GM18519 (cell line): Measurements from ENCODE around the gene HCN2.
"Not testable (repeated sequence)": the region's sequence is repeated elsewhere in the genome, so short reads cannot be mapped to it uniquely, and the experiment has no call there.

Source experiments
- ATAC-seq: cut with Tn5 transposase; IDR thresholded peaks from one replicate; pipeline ENCODE4 v1.9.1; 2021; ENCODE audit warnings: mild to moderate bottlenecking, moderate library complexity; ENCODE audit not compliant: unreplicated experiment, low FRiP score

HCN2 gene

DNA sequence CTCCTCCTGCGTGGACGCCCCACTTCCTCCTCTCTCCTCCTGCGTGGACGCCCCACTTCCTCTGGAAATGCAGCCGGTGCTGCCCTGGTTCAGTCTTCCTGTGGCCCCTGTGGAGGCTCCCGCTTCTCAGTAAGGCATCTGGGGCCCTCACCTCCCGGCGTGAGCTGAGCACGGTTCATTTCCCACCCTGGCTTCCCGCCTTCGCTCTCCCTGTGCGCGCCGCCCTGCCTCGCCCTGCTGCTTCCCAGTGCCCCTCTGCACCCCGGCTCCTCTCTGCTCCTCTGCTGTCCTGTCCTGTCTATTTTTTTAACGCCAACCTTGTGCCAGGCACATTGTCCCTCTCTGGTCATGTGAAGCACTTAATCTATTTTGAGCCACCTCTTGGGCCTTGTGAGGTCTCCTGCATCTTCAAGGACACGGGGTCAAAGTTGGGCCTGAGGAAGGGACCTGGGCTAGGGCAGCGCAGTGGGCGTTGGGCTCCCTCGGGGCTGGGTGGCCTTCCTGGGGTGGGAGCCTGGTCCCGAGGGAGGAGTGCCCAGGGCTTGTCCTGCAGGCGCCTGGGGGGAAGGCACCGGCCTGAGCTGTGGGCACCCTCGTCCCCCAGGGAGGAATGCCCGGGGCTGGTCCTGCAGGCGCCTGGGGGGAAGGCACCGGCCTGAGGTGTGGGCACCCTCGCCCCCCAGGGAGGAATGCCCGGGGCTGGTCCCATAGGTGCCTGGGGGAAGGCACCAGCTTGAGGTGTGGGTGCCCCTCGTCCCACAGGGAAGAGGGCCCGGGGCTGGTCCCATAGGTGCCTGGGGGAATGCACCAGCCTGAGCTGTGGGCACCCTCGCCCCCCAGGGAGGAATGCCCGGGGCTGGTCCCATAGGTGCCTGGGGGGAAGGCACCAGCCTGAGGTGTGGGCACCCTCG is 13.0 kb downstream of the HCN2 start:
- no peak for ATAC-seq

DNA sequence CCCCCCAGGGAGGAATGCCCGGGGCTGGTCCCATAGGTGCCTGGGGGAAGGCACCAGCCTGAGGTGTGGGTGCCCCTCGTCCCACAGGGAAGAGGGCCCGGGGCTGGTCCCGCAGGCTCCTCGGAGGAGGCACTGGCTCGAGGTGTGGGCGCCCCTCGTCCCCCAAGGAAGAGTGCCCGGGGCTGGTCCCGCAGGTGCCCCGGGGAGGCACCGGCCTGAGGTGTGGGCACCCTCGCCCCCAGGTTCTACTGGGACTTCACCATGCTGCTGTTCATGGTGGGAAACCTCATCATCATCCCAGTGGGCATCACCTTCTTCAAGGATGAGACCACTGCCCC is 13.6 kb downstream of the HCN2 start:
- not testable (repeated sequence) for ATAC-seq

DNA sequence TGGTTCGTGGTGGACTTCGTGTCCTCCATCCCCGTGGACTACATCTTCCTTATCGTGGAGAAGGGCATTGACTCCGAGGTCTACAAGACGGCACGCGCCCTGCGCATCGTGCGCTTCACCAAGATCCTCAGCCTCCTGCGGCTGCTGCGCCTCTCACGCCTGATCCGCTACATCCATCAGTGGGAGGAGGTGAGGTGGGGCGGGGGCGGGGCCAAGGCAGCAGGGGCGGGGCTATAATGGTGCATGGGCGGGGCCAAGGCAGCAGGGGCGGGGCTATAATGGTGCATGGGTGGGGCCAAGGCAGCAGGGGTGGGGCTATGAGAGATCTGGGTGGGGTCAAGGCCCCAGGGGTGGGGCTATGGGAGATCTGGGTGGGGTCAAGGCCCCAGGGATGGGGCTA is 14.1 kb downstream of the HCN2 start:
- not testable (repeated sequence) for ATAC-seq

DNA sequence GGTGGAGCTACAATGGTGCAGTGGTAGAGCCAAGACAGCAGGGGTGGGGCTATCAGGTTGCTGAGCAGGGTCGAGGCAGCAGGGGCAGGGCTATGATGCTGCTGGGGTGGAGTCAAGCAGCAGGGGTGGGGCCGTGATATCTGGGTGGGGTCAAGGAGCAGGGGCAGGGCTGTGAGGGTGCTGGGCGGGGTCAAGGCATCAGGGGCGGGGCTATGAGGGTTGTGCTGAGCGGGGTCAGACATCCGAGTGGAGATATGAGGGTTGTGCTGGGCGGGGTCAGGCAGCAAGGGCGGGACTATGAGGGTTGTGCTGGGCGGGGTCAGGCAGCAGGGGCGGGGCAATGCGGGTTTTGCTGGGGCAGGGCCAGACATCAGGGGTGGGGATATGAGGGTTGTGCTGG is 14.7 kb downstream of the HCN2 start:
- ATAC-seq = no peak

DNA sequence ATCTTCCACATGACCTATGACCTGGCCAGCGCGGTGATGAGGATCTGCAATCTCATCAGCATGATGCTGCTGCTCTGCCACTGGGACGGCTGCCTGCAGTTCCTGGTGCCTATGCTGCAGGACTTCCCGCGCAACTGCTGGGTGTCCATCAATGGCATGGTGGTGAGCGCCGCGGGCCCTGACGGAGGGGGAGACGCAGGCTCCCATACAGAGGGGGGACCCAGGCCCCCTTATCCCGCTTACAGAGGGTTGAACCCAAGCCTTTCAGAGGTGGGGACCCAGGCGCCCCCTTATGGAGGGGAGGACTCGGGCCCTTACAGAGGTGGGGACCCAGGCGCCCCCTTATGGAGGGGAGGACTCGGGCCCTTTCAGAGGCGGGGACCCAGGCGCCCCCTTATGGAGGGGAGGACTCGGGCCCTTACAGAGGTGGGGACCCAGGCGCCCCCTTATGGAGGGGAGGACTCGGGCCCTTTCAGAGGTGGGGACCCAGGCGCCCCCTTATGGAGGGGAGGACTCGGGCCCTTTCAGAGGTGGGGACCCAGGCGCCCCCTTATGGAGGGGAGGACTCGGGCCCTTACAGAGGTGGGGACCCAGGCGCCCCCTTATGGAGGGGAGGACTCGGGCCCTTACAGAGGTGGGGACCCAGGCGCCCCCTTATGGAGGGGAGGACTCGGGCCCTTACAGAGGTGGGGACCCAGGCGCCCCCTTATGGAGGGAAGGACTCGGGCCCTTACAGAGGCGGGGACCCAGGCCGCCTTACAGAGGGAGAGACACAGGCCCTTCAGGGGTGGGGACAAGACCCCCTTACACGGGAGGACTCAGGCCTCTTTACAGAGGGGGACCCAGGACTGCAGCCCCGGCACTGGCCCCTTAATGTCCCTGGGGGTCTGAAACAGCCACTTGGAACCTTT is 15.6 kb downstream of the HCN2 start:
- ATAC-seq = not testable (repeated sequence)

DNA sequence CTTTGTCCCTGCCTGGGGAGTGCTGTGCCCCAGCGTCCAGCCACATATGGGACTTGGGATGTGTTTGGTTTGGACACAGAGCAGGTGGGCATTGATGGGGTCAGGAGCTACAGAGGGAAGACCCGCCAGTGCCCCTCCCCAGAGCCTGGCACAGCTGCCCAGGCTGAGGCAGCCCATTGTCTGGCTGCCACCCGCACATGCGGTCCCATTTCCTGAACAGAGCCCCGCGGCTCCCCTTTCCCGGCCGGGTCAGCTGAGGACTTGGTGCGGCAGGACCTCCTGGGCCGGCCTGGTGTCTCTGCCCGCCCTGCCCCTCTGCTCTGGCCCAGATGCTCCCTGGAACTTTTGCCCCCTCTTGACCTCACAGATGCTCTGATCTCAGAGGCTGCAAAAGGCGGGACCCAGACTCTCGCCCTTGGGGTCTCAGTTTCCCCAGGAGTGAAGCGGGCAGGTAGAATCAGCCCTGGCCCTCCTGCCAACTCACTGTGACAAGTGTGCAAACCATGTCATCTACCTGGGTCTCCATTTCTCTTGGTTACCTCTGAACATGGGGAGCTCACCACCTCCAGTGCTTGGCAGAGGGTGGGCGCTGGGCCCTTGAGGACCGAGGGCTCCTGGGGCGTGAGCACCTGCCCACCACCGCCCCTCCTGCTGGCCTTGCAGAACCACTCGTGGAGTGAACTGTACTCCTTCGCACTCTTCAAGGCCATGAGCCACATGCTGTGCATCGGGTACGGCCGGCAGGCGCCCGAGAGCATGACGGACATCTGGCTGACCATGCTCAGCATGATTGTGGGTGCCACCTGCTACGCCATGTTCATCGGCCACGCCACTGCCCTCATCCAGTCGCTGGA is 17.8 kb downstream of the HCN2 start:
- no peak for ATAC-seq

DNA sequence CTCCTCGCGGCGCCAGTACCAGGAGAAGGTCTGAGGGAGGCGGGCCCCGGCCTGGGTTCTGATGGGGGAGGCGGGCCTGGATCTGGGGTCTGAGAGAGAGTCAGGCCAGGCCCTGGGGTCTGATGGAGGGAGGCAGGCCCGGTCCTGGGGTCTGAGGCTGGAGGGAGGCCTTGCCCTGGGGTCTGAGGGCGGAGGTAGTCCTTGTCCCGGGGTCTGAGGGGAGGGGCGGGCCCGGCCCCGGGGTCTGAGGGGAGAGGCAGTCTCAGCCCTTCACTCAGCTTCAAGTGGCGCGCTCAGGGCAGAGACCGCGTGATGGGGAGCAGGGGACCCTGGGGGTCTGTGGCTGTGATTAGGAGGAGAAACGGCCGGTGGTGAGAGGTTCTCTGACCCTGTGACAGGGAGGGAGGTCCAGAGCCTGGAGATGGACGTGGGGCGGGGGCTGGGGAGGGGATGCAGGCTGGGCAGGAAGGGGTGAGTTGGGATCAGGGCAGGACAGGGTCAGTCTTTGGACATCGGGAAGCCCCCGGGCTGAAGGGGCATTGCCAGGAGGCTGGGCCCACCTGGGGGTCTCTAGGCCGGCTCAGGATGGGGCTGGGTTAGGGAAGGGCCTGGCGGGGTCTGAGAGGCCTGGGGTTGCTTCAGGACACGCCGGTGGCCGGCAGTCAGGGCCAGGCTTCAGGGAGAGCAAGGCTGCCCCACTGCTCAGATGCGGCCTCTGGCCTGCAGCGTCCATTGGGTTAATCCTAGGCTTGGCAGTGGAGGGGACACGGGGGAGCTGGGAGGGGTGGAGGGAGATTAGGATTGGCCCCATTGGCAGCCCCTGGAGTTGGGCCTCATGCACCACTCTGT is 18.7 kb downstream of the HCN2 start:
- no peak for ATAC-seq

DNA sequence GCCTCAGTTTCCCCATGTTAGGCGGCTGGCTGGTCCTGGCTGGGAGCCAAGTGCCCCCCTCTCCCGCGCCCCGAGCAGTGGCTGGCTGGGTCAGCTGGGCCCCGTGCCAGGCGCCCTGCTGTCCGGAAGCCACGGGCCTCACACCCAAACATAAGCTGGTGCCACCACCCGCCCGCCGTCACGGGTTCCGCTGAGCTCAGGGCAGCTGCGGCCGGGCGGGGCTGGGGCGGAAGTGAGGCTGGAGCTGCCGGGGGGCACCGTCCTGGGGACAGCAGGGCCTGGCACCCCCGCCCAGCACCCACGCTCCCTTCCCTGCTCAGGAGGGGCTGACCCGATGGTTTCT is 19.3 kb downstream of the HCN2 start:
- no peak for ATAC-seq

DNA sequence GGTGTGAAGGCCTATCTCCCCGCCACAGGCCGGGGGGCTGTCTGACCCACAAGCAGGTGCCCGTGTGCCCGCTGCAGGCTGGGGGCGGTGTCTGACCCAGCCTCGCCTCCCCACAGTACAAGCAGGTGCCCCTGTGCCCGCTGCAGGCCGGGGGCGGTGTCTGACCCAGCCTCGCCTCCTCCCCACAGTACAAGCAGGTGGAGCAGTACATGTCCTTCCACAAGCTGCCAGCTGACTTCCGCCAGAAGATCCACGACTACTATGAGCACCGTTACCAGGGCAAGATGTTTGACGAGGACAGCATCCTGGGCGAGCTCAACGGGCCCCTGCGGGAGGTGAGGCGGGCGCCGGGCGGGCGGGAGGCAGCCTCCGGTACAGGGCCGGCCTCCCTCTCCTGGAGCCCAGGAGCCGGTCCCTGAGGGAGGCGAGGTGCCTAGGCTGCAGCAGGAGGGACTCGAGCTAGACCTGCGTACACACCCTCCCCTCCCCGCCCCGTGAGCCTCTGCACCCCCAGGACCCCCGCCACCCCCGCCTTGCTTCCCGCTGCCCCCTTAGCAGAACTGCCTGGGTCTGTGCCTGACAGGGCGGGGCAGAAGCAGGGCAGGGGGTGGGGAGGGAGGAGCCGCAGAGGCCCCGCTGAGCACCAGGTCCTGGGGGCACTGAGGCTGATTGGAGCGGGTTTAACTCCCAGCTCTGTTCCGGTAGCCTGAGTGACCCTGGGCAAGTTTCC is 20.6 kb downstream of the HCN2 start:
- ATAC-seq = no peak

DNA sequence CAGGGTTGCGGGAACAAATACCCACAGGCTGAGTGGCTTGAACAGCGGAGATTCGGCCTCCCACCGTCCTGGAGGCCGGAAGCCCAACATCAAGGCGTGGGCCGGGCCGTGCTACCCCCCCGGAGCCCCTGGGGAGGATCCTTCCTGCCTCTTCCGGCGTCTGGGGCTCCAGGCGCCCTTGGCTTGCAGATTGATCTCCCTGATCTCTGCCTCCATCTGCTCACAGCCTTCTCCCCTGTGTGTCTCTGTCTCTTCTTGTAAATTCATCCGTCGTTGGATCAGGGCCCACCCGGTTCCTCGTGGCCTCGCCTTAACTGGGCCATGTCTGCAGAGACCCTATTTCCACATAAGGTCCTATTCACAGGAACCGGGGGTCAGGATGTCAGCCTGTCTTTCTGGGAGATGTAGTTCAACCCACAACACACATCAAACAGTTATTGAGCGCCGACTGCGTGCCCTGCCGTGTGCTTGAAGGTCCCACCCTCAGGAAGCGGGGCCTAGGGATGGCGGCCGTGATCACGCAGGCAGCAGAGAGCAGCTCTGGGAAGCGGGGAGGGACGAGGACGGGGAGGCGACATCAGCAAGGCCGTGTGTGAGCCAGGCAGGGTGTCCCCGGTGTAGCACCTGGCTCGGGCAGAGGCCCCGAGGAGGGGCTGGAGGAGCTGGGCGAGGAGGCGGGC is 21.3 kb downstream of the HCN2 start:
- ATAC-seq = no peak

DNA sequence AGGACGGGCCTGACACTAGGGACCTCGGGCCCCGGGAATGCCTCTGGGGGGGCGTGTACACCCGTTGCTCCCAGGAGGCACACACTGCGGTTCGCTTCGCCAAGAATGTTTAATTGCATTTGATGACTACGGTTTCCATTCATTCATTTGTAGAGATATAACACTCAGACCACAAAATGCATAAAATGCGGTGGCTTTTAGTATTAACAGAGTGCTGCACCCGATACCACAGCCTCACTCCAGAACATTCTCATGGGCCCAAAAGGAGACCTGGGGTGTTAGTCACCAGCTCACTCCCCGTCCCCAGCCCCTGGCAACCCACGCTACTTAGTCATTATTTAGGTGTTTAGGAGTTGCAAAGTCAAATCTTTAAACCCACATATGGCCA is 21.8 kb downstream of the HCN2 start:
- no peak for ATAC-seq

DNA sequence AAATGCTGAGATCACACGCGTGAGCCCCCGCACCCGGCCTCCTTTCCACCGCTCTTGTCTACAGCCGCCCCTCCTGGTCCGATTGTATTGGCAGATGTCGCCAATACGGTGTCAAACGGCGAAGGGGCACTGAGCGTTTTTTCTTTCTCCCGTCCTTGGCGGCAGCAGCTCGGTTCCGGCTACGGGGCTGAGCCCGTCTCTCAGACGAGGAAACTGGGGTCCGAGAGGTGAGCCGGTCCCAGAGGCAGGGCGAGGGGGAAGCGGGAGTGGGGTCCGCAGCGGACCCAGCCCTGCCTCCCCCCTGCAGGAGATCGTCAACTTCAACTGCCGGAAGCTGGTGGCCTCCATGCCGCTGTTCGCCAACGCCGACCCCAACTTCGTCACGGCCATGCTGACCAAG is 23.3 kb downstream of the HCN2 start:
- no peak for ATAC-seq

DNA sequence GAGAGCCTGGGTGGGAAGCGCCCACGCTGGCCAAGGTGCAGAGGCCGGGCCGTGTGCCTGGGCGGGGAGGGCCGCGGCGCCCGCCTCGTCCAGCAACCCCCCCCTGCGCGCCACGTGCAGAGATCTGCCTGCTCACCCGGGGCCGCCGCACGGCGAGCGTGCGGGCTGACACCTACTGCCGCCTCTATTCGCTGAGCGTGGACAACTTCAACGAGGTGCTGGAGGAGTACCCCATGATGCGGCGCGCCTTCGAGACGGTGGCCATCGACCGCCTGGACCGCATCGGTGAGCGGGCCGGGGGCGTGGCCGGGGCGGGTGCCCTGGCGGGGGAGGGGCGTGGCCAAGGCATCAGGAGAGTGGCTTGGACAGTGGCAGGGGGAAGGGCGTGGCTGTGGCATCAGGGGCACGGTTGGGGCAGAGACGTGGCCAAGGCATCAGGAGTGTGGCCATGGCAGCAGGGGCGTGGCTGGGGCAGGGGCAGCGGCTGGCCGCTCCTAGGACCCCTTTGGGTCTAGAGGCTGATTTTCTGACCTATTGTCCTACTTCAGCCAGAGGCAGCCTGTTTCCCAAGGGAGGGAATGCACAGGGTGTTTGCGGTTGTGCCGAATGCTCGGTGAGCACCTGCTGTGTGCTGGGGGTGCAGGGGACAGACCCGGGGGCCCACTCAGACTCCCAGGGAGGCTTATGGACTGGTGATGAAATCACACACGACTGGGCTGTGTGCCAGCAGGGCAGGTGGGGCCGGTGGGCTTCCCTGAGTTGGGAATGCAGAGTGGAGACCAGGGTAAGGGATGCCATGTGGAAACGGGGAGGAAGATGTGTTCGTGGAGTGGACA is 24.3 kb downstream of the HCN2 start:
- no peak for ATAC-seq

DNA sequence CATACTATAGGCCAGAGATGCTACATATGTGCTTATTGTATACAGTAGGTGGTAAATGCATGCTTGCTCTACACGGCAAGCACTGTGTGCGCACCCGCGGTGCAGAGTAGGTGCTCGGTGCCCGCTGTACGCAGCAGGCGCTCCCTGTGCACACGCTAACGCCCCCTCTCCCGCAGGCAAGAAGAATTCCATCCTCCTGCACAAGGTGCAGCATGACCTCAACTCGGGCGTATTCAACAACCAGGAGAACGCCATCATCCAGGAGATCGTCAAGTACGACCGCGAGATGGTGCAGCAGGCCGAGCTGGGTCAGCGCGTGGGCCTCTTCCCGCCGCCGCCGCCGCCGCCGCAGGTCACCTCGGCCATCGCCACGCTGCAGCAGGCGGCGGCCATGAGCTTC is 25.9 kb downstream of the HCN2 start:
- no peak for ATAC-seq

DNA sequence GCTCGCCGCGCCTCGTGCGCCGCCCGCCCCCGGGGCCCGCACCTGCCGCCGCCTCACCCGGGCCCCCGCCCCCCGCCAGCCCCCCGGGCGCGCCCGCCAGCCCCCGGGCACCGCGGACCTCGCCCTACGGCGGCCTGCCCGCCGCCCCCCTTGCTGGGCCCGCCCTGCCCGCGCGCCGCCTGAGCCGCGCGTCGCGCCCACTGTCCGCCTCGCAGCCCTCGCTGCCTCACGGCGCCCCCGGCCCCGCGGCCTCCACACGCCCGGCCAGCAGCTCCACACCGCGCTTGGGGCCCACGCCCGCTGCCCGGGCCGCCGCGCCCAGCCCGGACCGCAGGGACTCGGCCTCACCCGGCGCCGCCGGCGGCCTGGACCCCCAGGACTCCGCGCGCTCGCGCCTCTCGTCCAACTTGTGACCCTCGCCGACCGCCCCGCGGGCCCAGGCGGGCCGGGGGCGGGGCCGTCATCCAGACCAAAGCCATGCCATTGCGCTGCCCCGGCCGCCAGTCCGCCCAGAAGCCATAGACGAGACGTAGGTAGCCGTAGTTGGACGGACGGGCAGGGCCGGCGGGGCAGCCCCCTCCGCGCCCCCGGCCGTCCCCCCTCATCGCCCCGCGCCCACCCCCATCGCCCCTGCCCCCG is 26.5 kb downstream of the HCN2 start:
- no peak for ATAC-seq

DNA sequence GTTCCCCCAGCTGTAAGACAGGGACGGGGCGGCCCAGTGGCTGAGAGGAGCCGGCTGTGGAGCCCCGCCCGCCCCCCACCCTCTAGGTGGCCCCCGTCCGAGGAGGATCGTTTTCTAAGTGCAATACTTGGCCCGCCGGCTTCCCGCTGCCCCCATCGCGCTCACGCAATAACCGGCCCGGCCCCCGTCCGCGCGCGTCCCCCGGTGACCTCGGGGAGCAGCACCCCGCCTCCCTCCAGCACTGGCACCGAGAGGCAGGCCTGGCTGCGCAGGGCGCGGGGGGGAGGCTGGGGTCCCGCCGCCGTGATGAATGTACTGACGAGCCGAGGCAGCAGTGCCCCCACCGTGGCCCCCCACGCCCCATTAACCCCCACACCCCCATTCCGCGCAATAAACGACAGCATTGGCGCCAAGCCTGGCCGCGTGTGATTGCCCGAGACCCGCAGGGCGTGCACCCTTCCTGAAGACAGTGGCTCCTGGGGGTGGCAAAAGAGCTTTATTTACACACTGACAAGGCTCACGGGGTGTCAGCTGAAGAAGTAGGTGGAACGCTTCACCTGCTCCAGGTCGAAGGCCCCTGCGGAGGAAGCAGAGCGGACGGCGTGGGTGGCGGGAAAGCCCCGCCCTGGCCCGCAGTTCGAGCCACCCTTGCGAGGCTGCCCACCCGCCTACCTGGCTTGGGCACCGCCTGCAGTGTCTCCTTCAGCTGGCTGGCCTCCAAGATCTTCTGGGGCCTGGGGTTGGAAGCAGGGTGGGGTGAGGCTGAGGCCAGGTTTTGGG is 27.3 kb downstream of the HCN2 start:
- ATAC-seq = no peak
